NCI-H2107 (cell line): ENCODE measurements around the gene EEF1A2.

Experiments used
- DNase-seq: peaks from one replicate; lab custom pipeline; 2025; lab: John Stamatoyannopoulos, UW

The EEF1A2 gene

GRCh38 chr20:63536997-63537524 is 38.2 kb upstream of the EEF1A2 start, which contains the start of gene PTK6:
Gene PTK6, minus strand, starts transcription at chr20:63537376. Its CDS starts 62 bp downstream, at chr20:63537314.
- DNase-seq = no peak

- no peak for DNase-seq
Observed at GRCh38 chr20:63536241-63536977, 37.5 kb upstream of the EEF1A2 start.

DNA sequence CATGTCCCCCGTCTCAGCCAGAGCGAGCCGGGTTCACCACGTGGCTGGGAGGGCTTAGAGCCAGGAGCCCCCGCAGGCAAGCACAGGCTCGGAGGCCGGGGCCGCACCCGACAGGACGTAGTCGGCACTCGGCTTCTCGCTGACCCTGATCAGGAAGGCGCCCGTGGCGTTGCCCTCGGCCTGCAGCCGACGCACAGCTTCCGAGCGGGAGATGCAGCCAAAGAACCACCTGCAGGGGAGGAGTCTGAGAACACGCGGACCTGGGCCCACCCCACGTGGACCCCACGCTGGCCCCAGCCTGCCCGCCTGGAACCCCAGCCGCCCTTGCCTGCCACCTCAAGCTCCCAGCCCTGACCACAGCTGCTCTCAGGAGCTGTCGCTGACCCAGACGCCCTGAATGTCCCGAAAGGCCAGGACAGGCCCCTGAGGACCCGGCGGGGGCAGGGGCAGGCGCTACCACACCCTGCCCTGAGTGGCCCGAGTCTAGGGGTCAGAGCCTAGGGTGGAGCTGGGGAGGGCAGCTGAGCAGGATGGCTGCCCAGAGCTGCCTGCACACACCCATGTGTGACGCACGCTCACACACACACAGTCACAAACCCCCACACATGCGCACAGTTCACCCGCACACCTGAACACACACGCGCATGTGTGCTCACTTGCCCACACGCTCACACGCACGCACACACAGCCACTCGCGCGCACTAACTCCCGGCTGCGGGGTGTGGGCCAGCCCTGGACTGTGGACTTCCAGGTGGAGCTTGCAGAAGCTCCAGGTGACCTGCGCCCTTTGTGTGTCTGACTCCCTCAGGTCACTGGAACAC is 36.2 kb upstream of the EEF1A2 start:
- DNase-seq = no peak

DNA sequence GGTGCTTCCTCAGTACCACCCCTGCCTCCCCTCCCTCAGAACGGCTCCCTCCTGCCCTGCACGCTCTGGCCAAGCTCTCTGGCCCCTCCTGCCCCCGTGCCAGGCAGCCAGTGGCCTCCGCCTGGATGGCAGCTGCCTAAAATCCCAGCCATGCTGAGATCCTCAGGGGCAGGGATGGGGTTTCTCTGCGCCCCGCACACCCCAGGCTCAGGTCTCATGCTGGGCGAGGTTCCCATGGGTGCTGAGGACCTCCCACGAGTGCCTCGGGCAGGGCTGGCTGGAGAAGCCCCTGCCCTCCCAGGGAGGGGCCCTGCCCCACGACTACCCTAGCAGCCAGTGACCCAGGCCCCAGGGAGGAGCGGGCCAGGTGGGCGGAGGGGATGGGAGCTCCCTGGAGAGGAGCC is 35.5 kb upstream of the EEF1A2 start:
- DNase-seq = no peak

- DNase-seq = no peak
Observed at GRCh38 chr20:63533871-63534393, 35.0 kb upstream of the EEF1A2 start.

GRCh38 chr20:63533388-63533787 is 34.5 kb upstream of the EEF1A2 start:
- no peak for DNase-seq

DNA sequence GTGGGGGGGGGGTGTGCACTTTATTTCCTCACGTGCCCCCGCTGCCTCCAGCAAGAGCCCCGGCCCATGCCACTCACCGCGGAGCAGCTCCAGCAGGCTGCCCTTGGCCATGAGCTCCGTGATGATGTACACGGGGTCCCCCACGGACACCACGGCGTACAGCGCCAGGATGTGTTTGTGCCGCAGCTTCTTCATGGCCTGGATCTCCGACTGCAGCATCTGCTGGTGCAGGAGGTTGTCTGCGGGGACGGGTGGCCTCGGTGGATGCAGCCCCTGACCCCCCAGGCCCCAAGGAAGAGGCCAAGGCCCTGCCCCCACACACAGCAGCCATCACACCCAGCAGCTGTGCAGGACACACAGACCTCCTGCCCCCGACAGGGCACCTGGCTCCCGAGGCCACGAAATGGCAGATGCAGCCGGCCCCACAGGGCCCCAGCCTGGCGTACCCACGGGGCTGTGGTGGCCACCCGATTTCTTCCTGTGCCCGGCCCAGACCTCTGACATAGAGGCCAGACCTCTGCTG is 33.6 kb upstream of the EEF1A2 start:
- no peak for DNase-seq

- no peak for DNase-seq
Observed at GRCh38 chr20:63531686-63532448, 33.0 kb upstream of the EEF1A2 start.

- no peak for DNase-seq
Observed at GRCh38 chr20:63530788-63531160, 31.9 kb upstream of the EEF1A2 start.

DNA sequence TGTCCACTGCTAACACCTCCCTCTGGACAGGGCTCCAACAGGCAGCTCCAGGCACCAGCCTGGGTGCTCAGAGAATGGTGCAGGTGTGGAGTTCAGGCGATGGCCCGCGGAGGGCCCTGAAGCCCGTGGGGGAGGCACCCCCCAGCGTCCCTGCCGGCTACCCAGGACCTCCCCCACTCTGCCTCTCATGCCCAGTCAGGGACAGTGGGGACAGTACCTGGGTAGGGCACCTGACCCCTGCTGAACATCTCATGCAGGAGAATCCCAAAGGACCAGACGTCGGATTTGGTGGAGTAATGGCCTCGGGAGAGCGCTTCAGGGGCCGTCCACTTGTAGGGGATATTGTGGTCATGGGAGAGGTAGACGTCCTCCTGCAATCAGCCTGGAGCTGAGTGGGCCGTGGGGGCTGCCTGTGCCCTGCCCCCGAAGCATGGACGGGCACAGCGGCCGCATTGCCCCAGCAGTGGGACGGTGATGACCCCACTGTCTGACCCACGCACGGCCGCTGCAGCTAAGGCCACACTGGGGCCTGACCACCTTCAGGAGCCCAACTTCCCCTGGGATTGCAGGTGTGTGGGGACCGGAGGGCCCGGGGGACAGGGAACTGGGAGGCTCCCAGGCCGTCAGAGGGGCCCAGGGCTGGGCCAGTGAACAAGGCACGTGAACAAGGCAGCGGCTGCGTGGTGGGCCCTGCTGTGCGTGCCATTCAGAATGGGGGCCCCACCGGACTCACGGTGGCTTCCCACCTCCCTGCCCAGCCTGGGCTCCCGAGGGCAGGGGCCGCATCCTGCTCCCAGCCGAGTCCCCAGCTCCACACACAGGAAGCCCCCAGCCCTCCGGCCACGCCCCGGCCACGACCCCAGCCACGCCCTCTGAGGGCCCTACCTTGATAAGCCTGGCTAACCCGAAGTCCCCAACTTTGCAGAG is 31.2 kb upstream of the EEF1A2 start:
- DNase-seq = no peak

DNA sequence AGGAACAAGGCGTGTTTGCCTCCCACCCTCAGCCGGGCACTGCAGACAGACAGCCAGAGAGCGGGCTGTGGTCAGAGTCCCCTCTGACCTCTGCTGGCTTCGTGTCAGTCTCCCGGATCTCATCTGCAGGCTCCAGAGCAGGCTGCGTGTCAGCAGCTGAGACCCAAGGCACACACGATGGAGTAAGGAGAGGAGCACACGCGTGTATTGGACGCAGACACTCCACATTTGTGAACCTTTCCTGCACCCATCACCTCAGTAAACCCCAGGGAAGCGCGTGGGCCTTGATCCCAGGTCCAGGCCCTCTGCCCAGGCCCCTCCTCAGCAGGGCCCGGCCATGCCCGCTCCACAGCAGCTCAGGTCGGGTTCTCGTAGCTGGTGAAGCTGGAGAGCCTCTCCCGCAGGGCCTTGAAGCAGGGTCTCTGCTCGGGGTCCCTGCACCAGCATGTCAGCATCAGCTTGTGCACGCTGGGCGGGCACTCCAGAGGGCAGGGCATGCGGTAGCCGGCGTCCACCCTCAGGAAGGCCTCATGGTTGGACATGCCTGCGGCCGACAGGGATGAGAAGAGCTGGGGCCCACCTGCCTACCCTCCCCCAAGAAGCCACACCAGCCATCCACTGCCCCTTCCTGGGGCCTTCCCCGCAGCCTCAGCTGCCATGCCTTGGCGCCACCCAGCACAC is 30.4 kb upstream of the EEF1A2 start:
- no peak for DNase-seq

GRCh38 chr20:63527184-63527583 is 28.3 kb upstream of the EEF1A2 start:
- no peak for DNase-seq

DNA sequence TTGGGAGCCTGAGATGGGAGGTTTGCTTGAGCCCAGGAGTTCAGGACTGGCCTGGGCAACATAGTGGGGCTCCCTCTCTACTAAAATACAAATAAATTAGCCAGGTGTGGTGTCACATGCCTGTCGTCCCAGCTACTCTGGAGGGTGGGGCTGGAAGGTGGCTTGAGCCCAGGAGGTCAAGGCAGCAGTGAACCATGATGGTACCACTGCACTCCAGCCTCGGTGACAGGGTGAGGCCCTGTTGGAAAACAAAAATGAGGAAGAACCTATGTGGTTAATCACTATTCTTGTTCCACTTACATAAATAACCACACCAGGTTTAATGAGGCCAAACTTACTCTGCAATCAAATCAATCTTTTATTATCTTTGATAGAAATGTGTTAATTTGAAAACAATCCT is 27.1 kb upstream of the EEF1A2 start:
- DNase-seq = no peak

DNA sequence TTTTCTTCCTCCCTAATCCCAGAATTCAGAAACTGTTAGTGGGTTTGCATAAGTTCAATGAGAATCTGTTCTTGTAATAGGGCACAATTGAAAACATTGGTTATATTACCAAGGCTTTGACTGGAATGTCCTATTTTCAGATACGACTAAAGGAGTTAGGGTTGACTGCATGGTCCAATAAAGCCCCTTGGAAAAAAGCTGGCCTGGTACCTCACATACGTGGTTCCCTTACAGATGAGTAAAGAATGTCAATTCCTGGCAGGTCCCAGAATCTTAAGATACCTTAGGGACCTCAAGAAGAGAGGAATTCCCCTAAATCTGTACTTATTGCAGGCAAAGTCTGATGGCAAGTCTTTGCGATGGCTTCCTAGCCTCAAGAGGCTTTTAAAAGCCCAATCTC is 26.3 kb upstream of the EEF1A2 start:
- no peak for DNase-seq

GRCh38 chr20:63522981-63523611 is 24.2 kb upstream of the EEF1A2 start:
- DNase-seq = no peak

DNA sequence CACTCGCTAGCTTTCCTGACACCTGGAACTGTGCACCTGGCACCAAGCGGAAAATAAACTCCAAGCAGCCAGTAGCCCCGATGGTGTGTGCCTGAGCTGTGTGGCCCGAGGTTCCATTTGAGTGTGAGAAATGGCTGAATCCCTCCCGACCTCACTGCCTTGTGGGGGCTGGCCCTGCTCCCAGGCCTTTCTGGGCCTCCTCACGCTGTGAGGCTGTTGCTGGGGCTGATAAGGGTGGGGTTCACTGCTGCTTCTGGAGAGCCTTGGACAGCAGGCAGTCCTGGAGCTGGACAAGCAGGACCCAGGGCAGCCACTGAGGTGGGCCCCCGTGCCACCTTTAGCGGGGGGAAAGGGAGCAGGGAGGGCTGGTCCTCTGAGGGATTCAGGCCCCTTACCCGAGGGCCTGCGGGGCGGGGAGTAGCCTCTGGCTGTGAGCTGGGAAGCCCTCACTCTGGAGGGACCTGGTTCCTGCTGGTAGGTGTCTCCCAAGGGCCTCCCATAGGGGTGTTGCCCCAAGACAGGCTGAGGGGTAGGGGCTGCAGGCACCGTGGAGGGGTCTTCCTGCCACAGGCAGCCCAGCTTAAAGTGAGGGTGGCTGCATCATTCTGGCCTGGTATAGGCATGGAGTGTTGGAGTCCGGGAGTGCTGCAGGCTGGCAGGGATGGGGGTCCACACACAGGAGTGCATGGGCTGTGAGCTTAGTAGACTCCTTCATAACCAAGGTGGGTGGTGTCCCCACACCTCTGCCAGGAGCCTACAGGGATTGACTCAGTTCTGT is 23.4 kb upstream of the EEF1A2 start:
- no peak for DNase-seq

GRCh38 chr20:63521602-63522001 is 22.7 kb upstream of the EEF1A2 start:
- DNase-seq = no peak

DNA sequence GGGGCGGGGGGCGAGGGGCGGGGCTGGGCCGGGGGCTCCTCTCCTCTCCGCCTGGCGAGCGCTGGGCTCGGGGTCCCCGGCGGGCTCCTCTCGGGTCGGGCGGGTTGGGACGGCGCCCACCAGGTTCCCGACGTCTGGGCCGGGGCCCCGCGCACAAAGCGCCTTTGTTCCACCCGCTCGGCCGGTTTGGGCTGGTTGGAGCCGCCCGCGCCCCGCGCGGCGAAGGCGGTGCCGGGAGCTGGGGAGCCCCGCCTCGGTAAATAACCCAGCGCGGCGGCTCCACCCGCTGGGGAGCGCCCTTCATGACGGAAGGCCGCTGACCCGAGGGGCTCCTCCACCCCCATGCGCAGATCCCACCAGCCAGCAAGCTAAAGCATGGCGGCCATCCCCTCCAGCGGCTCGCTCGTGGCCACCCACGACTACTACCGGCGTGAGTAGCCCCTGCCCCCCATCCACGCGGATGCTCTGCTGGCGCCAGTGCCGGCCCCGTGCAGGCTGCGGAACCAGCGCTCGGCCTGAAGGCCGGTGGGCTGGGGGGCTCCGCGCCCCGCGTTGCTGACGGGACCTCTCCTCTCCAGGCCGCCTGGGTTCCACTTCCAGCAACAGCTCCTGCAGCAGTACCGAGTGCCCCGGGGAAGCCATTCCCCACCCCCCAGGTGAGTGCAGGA is 22.2 kb upstream of the EEF1A2 start:
- DNase-seq = no peak
